Ovary (tissue), 3 donors: ENCODE results near the gene CARD10.

ENCODE experiments used
- POLR2A ChIP-seq: fragments of 450-650 bp; IDR thresholded peaks from one replicate; pipeline ENCODE4 v1.6.1; 2017; ENCODE audit warnings: antibody characterized with exemption, mild to moderate bottlenecking, moderate library complexity
- TF ChIP-seq, protein P1 (sequence below), 3 donors: fragments of 450-650 bp in 2 of 3; fragments of 200-600 bp in 1 of 3; IDR thresholded peaks; one replicate each; pipeline versions ENCODE4 v1.5.1 to v1.8.0; 2016 to 2022; ENCODE audit warnings: antibody characterized with exemption in 3 of 3, mild to moderate bottlenecking in 1 of 3
- donor health status: DM: no; HTN: no; CAD: no.

DNA sequence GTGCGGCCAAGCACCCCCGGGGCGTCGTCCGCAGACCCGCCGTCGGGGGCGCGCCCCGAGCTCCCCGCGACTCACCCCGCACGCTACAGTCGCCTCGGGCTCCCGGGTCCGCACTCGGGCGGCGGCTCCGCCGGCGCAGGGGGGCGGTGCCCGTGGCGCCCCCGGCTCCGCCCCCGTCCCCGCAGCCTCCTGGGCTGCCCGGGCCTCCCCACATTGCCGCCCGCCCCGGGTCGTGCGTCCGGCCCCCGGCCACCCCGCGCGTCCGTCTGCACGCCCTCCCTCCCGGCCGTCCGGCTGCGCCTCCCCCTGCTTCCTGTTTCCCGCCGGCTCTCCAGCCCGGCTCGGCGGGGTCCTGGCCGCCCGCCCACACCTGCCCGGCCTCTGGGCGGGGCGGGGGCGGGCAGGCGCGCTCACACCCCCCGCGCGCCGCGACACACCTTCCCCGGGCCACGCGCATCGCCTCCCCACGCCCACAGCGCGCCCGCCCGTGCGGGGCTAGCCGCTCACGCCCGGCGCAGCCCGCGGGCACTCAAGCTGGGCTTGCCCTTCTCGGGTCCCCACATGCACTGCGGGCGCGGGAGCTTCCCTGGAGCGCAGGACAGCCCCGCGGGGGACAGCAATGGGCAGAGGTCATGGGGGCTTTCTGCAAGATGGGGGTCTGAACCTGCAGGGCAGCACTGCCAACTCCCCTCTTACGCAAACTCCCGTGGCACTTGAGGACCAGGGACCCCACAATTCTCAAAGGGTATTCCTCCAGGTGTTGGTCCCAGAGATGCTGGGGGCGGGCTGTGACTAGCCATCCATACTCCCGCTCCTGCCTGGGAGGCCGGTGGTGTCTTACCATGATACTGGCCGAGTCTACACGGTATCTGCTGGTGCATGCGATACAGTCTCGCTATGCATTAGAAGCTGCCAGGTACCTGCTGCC lies at the start of gene CARD10:
- TF ChIP-seq, protein P1, sequence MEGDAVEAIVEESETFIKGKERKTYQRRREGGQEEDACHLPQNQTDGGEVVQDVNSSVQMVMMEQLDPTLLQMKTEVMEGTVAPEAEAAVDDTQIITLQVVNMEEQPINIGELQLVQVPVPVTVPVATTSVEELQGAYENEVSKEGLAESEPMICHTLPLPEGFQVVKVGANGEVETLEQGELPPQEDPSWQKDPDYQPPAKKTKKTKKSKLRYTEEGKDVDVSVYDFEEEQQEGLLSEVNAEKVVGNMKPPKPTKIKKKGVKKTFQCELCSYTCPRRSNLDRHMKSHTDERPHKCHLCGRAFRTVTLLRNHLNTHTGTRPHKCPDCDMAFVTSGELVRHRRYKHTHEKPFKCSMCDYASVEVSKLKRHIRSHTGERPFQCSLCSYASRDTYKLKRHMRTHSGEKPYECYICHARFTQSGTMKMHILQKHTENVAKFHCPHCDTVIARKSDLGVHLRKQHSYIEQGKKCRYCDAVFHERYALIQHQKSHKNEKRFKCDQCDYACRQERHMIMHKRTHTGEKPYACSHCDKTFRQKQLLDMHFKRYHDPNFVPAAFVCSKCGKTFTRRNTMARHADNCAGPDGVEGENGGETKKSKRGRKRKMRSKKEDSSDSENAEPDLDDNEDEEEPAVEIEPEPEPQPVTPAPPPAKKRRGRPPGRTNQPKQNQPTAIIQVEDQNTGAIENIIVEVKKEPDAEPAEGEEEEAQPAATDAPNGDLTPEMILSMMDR (IDR thresholded peaks at IDR 0.05) = no peak
- no peak for TF ChIP-seq POLR2A
